ENCODE results near the gene PKNOX2.
A peak's percentile ranks its signal among the peaks of the same experiment; 100 is the strongest.

Gene PKNOX2

GRCh38 chr11:125257190-125257579 lies 92.6 kb downstream of the PKNOX2 start:
- Histone ChIP-seq H3K9me3 (ENCODE audit: low read length) (no peaks in the 10 kb centered on the region), H3K27me3 (ENCODE audit: control insufficient read depth in 1 of 2, insufficient read depth in 2 of 2, low read length in 2 of 2) (peaks cover 0 to 5% of the 10 kb centered on the region in 2 donors), H3K9ac (ENCODE audit: low read length) (no peak overlapping the region), H3K4me1 (ENCODE audit: insufficient read depth, low read length) (no peaks in the 10 kb centered on the region), H3K36me3 (ENCODE audit: insufficient read depth, low read length) (no peaks in the 10 kb centered on the region), H3K4me3 (ENCODE audit: low read depth in 1 of 2, low read length in 2 of 2) (no peak overlapping the region), H3K27ac (ENCODE audit: low read depth, low read length) (no peak overlapping the region)

GRCh38 chr11:125257751-125258150 lies 93.2 kb downstream of the PKNOX2 start:
- Histone ChIP-seq H3K9ac (ENCODE audit: low read length) (no peak overlapping the region), H3K9me3 (ENCODE audit: low read length) (no peaks in the 10 kb centered on the region), H3K4me3 (ENCODE audit: low read depth in 1 of 2, low read length in 2 of 2) (no peak overlapping the region), H3K27ac (ENCODE audit: low read depth, low read length) (no peak overlapping the region), H3K27me3 (ENCODE audit: control insufficient read depth in 1 of 2, insufficient read depth in 2 of 2, low read length in 2 of 2) (peaks cover 0 to 5% of the 10 kb centered on the region in 2 donors), H3K36me3 (ENCODE audit: insufficient read depth, low read length) (no peaks in the 10 kb centered on the region), H3K4me1 (ENCODE audit: insufficient read depth, low read length) (peaks cover 2% of the 10 kb centered on the region)

DNA sequence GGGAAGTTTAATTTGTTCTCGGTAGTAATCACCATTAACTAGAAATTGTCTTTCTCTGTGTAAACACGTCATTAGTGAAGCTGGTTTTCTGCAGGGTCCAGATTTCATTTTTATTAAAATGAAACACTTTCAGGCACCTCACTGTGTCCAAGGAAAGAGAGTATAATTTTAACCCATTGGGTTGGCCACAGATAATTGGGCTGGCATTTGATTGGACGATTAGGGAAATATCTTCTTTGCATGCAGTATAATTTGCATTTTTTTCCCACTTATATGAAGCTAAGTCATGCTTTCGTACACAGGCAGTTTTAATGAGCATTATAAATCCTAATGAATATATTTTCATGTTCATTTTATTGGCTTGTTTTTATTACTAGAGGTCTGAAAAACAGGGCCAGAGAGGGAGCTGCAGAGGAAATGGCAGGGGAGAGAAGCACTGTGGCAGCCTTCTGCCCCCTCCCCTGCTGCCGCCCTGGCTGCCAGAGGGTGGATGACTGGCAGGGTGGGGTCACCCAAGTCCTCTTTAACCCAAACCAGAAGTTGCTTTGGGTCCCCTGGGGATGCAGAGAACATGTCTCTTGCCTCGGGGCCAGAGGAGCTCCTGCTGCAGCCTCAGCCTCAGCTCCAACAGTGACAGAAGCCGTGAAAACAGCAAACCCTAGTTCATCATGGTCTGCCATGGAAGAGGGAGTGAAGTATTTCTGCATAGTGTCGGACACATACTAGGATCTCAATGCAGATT lies 93.9 kb downstream of the PKNOX2 start:
- peaks cover 0 to 5% of the 10 kb centered on the region in 2 donors for H3K27me3 ChIP-seq (ENCODE audit: control insufficient read depth in 1 of 2, insufficient read depth in 2 of 2, low read length in 2 of 2)
- H3K9ac ChIP-seq (ENCODE audit: low read length): no peak overlapping the region
- no peak overlapping the region for H3K27ac ChIP-seq (ENCODE audit: low read depth, low read length)
- no peaks in the 10 kb centered on the region for H3K36me3 ChIP-seq (ENCODE audit: insufficient read depth, low read length)
- no peak overlapping the region for H3K4me3 ChIP-seq (ENCODE audit: low read depth in 1 of 2, low read length in 2 of 2)
- H3K4me1 ChIP-seq (ENCODE audit: insufficient read depth, low read length): peaks cover 9% of the 10 kb centered on the region
- H3K9me3 ChIP-seq (ENCODE audit: low read length): no peaks in the 10 kb centered on the region

DNA sequence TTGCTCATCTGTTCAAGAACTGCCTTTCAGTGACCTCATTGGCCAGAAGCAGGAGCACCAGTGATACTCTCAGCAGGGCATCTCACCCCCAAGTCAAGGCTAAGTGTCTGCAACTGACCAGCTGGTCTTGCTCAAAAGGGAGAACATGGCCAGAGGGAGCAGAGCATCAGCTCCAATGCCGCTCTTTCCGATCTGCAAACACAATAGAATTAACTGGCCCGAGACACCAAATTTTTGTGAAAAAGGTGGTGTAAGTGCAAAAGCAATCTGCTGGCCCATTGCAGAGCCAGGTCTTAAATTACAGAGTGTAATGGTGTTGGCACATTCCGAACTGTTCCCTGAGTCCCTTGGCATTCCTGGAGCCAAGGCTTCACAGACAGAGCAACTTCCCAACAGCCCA lies 97.0 kb downstream of the PKNOX2 start:
- H3K27ac ChIP-seq (ENCODE audit: low read depth, low read length): no peak overlapping the region
- H3K27me3 ChIP-seq (ENCODE audit: control insufficient read depth in 1 of 2, insufficient read depth in 2 of 2, low read length in 2 of 2): peaks cover 0 to 5% of the 10 kb centered on the region in 2 donors
- peaks cover 9% of the 10 kb centered on the region for H3K4me1 ChIP-seq (ENCODE audit: insufficient read depth, low read length)

GRCh38 chr11:125262194-125262829 lies 97.8 kb downstream of the PKNOX2 start:
- Histone ChIP-seq H3K9me3 (ENCODE audit: low read length) (no peaks in the 10 kb centered on the region), H3K27ac (ENCODE audit: low read depth, low read length) (no peak overlapping the region), H3K27me3 (ENCODE audit: control insufficient read depth in 1 of 2, insufficient read depth in 2 of 2, low read length in 2 of 2) (peaks cover 0 to 5% of the 10 kb centered on the region in 2 donors), H3K9ac (ENCODE audit: low read length) (no peak overlapping the region), H3K4me3 (ENCODE audit: low read depth in 1 of 2, low read length in 2 of 2) (no peak overlapping the region), H3K4me1 (ENCODE audit: insufficient read depth, low read length) (peaks cover 9% of the 10 kb centered on the region), H3K36me3 (ENCODE audit: insufficient read depth, low read length) (no peaks in the 10 kb centered on the region)

More for the DNA sequence above, 97.0 kb downstream of the PKNOX2 start:
- no peaks in the 10 kb centered on the region for H3K36me3 ChIP-seq (ENCODE audit: insufficient read depth, low read length)
- H3K9ac ChIP-seq (ENCODE audit: low read length): no peak overlapping the region
- no peak overlapping the region for H3K4me3 ChIP-seq (ENCODE audit: low read depth in 1 of 2, low read length in 2 of 2)
- no peaks in the 10 kb centered on the region for H3K9me3 ChIP-seq (ENCODE audit: low read length)

- Histone ChIP-seq H3K4me1 (ENCODE audit: insufficient read depth, low read length) (peaks cover 9% of the 10 kb centered on the region), H3K27ac (ENCODE audit: low read depth, low read length) (no peak overlapping the region), H3K9ac (ENCODE audit: low read length) (no peak overlapping the region), H3K27me3 (ENCODE audit: control insufficient read depth in 1 of 2, insufficient read depth in 2 of 2, low read length in 2 of 2) (peaks cover 0 to 5% of the 10 kb centered on the region in 2 donors), H3K36me3 (ENCODE audit: insufficient read depth, low read length) (no peaks in the 10 kb centered on the region), H3K9me3 (ENCODE audit: low read length) (no peaks in the 10 kb centered on the region), H3K4me3 (ENCODE audit: low read depth in 1 of 2, low read length in 2 of 2) (no peak overlapping the region)
These were observed 98.3 kb downstream of the PKNOX2 start for GRCh38 chr11:125262830-125263218.

- Histone ChIP-seq H3K27me3 (ENCODE audit: control insufficient read depth in 1 of 2, insufficient read depth in 2 of 2, low read length in 2 of 2) (peaks cover 0 to 5% of the 10 kb centered on the region in 2 donors), H3K4me3 (ENCODE audit: low read depth in 1 of 2, low read length in 2 of 2) (peak overlapping the region in 1 of 2 donors; percentile 17), H3K27ac (ENCODE audit: low read depth, low read length) (no peak overlapping the region), H3K4me1 (ENCODE audit: insufficient read depth, low read length) (peaks cover 9% of the 10 kb centered on the region), H3K9ac (ENCODE audit: low read length) (no peak overlapping the region), H3K9me3 (ENCODE audit: low read length) (no peaks in the 10 kb centered on the region), H3K36me3 (ENCODE audit: insufficient read depth, low read length) (no peaks in the 10 kb centered on the region)
These were observed 98.8 kb downstream of the PKNOX2 start for GRCh38 chr11:125263268-125263790.

- no peaks in the 10 kb centered on the region for H3K36me3 ChIP-seq (ENCODE audit: insufficient read depth, low read length)
- H3K9ac ChIP-seq (ENCODE audit: low read length): no peak overlapping the region
- H3K27ac ChIP-seq (ENCODE audit: low read depth, low read length): no peak overlapping the region
- H3K4me1 ChIP-seq (ENCODE audit: insufficient read depth, low read length): peaks cover 9% of the 10 kb centered on the region
- peaks cover 0 to 5% of the 10 kb centered on the region in 2 donors for H3K27me3 ChIP-seq (ENCODE audit: control insufficient read depth in 1 of 2, insufficient read depth in 2 of 2, low read length in 2 of 2)
- no peak overlapping the region for H3K4me3 ChIP-seq (ENCODE audit: low read depth in 1 of 2, low read length in 2 of 2)
- no peaks in the 10 kb centered on the region for H3K9me3 ChIP-seq (ENCODE audit: low read length)
These were observed 99.8 kb downstream of the PKNOX2 start for GRCh38 chr11:125264100-125265022.

DNA sequence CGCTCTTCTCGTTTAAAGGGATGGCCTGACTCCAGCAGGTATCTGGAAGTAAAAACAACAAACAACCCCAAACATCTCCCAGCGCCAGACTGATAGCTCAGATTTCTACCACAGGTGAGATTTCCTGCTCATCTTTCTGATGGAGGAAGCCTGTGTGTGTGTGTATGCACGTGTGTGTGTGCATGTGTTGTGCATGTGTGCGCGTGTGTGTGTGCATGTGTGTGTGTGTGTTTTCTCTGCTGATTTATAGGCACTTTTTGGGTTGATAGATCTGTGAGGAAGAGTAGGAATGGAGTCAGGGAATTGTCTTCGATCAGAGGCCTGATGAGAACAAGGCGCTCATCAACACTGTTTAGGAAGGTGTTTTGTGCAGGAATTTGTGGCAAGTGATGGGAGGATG lies 103.0 kb downstream of the PKNOX2 start:
- Histone ChIP-seq H3K9ac (ENCODE audit: low read length) (no peak overlapping the region), H3K27me3 (ENCODE audit: control insufficient read depth in 1 of 2, insufficient read depth in 2 of 2, low read length in 2 of 2) (no peaks in the 10 kb centered on the region), H3K9me3 (ENCODE audit: low read length) (no peaks in the 10 kb centered on the region), H3K36me3 (ENCODE audit: insufficient read depth, low read length) (no peaks in the 10 kb centered on the region), H3K4me3 (ENCODE audit: low read depth in 1 of 2, low read length in 2 of 2) (no peak overlapping the region), H3K4me1 (ENCODE audit: insufficient read depth, low read length) (peaks cover 9% of the 10 kb centered on the region), H3K27ac (ENCODE audit: low read depth, low read length) (no peak overlapping the region)

GRCh38 chr11:125268611-125269010 lies 104.1 kb downstream of the PKNOX2 start:
- Histone ChIP-seq H3K27me3 (ENCODE audit: control insufficient read depth in 1 of 2, insufficient read depth in 2 of 2, low read length in 2 of 2) (no peaks in the 10 kb centered on the region), H3K36me3 (ENCODE audit: insufficient read depth, low read length) (no peaks in the 10 kb centered on the region), H3K4me1 (ENCODE audit: insufficient read depth, low read length) (no peaks in the 10 kb centered on the region), H3K9me3 (ENCODE audit: low read length) (no peaks in the 10 kb centered on the region), H3K4me3 (ENCODE audit: low read depth in 1 of 2, low read length in 2 of 2) (no peak overlapping the region), H3K9ac (ENCODE audit: low read length) (no peak overlapping the region), H3K27ac (ENCODE audit: low read depth, low read length) (no peak overlapping the region)

DNA sequence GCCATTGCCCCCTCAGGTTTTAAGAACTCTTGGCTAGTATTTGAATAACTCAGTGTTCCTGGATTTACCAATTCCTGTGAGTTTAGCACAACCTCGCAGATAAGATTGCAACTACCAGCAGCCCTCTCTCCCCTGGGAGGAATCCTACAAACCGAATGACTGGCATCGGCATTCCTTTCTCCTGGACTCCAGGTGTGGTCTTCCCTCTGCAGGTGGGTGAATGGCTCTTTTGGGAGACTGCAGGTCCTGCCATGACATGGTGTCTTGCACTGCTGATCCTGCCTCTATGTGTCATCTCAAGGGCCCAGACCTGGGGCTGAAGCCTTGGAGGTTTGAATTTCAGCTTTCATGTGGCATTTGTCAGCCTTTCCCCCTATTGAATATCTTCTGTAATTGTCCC lies 105.6 kb downstream of the PKNOX2 start:
- H3K4me1 ChIP-seq (ENCODE audit: insufficient read depth, low read length): no peaks in the 10 kb centered on the region
- H3K9me3 ChIP-seq (ENCODE audit: low read length): no peaks in the 10 kb centered on the region
- no peak overlapping the region for H3K9ac ChIP-seq (ENCODE audit: low read length)
- H3K27ac ChIP-seq (ENCODE audit: low read depth, low read length): no peak overlapping the region
- no peak overlapping the region for H3K4me3 ChIP-seq (ENCODE audit: low read depth in 1 of 2, low read length in 2 of 2)
- no peaks in the 10 kb centered on the region for H3K36me3 ChIP-seq (ENCODE audit: insufficient read depth, low read length)
- no peaks in the 10 kb centered on the region for H3K27me3 ChIP-seq (ENCODE audit: control insufficient read depth in 1 of 2, insufficient read depth in 2 of 2, low read length in 2 of 2)

All from muscle layer of colon (tissue), 2 donors.